ENCODE results near the gene DMWD. TPM values are rescaled to one million over a fixed set of nuclear protein-coding genes. Genes with fewer than 3 reads are reported as not detected.

Gene DMWD
- total and polyA plus RNA-seq, 2 of the 13 experiments (the other 11 are each of a cell fraction or from before 2014, with no cell fraction given), result 10.3 to 14.9 TPM

DNA sequence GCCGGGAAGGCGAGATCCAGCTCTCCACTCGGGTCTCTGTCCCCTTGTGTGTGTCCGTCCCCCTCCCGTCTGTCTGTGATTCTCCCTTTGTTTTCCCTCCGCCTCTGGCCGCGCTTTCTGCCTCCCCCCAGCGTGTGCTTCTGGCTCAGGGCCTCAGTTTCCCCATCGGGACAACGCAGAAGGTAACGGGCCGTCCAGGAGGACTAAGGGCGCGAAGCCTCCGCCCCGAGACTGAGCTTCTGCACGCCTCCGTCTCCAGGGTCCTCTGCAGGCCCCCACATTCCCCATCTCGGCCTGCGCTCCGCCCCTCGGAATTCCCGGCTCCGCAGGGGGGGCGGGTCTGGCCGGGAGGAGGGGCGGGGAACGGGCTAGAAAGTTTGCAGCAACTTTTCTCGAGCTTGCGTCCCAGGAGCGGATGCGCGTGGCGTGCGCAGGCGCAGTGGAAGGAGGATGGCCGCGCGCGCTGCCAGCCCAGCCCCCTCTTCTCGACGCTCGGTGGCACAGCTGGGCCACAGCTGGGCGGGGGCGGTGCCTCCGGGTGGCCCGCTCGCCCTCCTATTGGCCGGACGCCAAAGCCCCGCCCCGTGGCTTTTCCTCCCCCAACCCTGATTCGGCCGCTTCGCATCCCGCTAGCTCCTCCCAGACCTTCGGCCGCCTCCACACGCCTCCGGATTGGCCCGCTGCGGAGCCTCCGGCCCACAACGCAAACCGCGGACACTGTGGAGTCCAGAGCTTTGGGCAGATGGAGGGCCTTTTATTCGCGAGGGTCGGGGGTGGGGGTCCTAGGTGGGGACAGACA lies 23.5 kb downstream of the DMWD start, which contains the start of gene SIX5:
Gene SIX5, minus strand, starts transcription at position 269 of the 799 bp plus-strand sequence. CDS start 408 bp downstream, outside the sequence.
- Histone ChIP-seq H4K20me1 (ENCODE audit: insufficient read depth, low read length) (no peaks in the 10 kb centered on the region), H3K27ac (ENCODE audit: extremely low read length, insufficient read depth, low read length) (peak within 1 kb of the TSS; percentile 91), H3K9ac (ENCODE audit: insufficient read depth, low read depth, low read length) (peak within 1 kb of the TSS; percentile 91), H3K79me2 (ENCODE audit: insufficient read depth, low read length) (peaks cover 3% of the 10 kb centered on the region), H3K9me3 (ENCODE audit: low read length) (no peaks in the 10 kb centered on the region), H2AFZ (ENCODE audit: low read length) (no peak within 1 kb of the TSS), H3K4me1 (ENCODE audit: insufficient read depth, low read length) (peaks cover 16% of the 10 kb centered on the region), H3K4me3 (replicated peaks in 1 of 3; ENCODE audit: insufficient read depth in 1 of 3, low read depth in 2 of 3, low read length in 3 of 3) (peak within 1 kb of the TSS; percentile 75 to 87 (median 76)), H3K27me3 (ENCODE audit: control insufficient read depth in 1 of 2, insufficient read depth in 2 of 2, low read length in 2 of 2) (no peaks in the 10 kb centered on the region), H3K4me2 (ENCODE audit: low read depth, low read length) (peak within 1 kb of the TSS; percentile 99), H3K36me3 (replicated peaks in 1 of 2; ENCODE audit: control insufficient read depth in 1 of 2, insufficient read depth in 2 of 2, low read length in 2 of 2) (no peaks in the 10 kb centered on the region)
- in situ Hi-C loops (cut with HindIII; ENCODE audit: extremely low pct_ligation_motif_present, low pct_unique_long_range_greater_than_20kb), result no loop called here
- peak; percentile 68 for ATAC-seq
- CTCF ChIA-PET (ENCODE audit: low intra/inter-chr PET ratio, low total read pairs), result interaction anchor here (1.2 to 2.4 kb wide), 2 partner anchors 10 to 30 kb away, joined by 3 to 17 read pairs; no protein-coding TSS in a partner anchor
- peak; percentile 95 for DNase-seq (ENCODE audit: low spot score)
- POLR2A ChIA-PET, result interaction anchor here (0.6 to 4.7 kb wide), 35 partner anchors 8 to 833 kb away, joined by 3 to 94 read pairs (median 6); partner anchors contain the start of genes DMPK, DMWD, FBXO46 and FOXA3
- intact Hi-C loops (cut with micrococcal nuclease; ENCODE audit: unreplicated experiment), result loop anchor here (2.0 to 5.0 kb wide), 2 partner anchors 37 to 76 kb away; partner anchors contain the start of genes FBXO46, MEIOSIN and QPCTL
- 0% methylated on average over 22 of the region's 70 CpGs for WGBS (ENCODE audit: low lambda C conversion rate)
- peak; percentile 70 for FAIRE-seq
- no TSS peak for BruUV-seq (replicated peaks)
- TF ChIP-seq SRY (CRISPR knock-in tag; IDR thresholded peaks at IDR 0.05), result no peak
- TF ChIP-seq, protein P1, sequence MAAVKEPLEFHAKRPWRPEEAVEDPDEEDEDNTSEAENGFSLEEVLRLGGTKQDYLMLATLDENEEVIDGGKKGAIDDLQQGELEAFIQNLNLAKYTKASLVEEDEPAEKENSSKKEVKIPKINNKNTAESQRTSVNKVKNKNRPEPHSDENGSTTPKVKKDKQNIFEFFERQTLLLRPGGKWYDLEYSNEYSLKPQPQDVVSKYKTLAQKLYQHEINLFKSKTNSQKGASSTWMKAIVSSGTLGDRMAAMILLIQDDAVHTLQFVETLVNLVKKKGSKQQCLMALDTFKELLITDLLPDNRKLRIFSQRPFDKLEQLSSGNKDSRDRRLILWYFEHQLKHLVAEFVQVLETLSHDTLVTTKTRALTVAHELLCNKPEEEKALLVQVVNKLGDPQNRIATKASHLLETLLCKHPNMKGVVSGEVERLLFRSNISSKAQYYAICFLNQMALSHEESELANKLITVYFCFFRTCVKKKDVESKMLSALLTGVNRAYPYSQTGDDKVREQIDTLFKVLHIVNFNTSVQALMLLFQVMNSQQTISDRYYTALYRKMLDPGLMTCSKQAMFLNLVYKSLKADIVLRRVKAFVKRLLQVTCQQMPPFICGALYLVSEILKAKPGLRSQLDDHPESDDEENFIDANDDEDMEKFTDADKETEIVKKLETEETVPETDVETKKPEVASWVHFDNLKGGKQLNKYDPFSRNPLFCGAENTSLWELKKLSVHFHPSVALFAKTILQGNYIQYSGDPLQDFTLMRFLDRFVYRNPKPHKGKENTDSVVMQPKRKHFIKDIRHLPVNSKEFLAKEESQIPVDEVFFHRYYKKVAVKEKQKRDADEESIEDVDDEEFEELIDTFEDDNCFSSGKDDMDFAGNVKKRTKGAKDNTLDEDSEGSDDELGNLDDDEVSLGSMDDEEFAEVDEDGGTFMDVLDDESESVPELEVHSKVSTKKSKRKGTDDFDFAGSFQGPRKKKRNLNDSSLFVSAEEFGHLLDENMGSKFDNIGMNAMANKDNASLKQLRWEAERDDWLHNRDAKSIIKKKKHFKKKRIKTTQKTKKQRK (IDR thresholded peaks at IDR 0.05; ENCODE audit: low read length), result no peak
- no peak for TF ChIP-seq ZKSCAN5 (CRISPR knock-in tag; IDR thresholded peaks at IDR 0.05)
- no peak for TF ChIP-seq SMAD9 (CRISPR knock-in tag; IDR thresholded peaks at IDR 0.05)
- TF ChIP-seq CBX5 (CRISPR knock-in tag; IDR thresholded peaks at IDR 0.05; ENCODE audit: borderline replicate concordance), result peak; percentile 25; the same call in 1 of the 2 replicates
- TF ChIP-seq ZNF850 (CRISPR knock-in tag; conservative IDR thresholded peaks at IDR 0.05), result no peak
- TF ChIP-seq KAT8 (CRISPR knock-in tag; IDR thresholded peaks at IDR 0.05), result peak; percentile 70
- 0 out of 2 replicates have a peak, but pooled peaks have one; percentile 41 for TF ChIP-seq NRL (CRISPR knock-in tag; IDR thresholded peaks at IDR 0.05; ENCODE audit: borderline replicate concordance)
- peak; percentile 63; the same call in 1 of the 2 replicates for TF ChIP-seq ZNF558 (CRISPR knock-in tag; IDR thresholded peaks at IDR 0.05; ENCODE audit: borderline replicate concordance)
- no peak for TF ChIP-seq ZNF512B (CRISPR knock-in tag; IDR thresholded peaks at IDR 0.05; ENCODE audit: borderline replicate concordance)
- TF ChIP-seq ZBTB7B (CRISPR knock-in tag; IDR thresholded peaks at IDR 0.05), result peak; percentile 71; the same call in 1 of the 2 replicates
- no peak for TF ChIP-seq SIN3B (IDR thresholded peaks at IDR 0.05; ENCODE audit: low read length)
- TF ChIP-seq CREM (IDR thresholded peaks at IDR 0.05), result no peak
- no peak for TF ChIP-seq CREM (CRISPR knock-in tag; IDR thresholded peaks at IDR 0.05)
- peak; percentile 74 for TF ChIP-seq SKIL (CRISPR knock-in tag; IDR thresholded peaks at IDR 0.05; ENCODE audit: borderline replicate concordance)
- peak; percentile 94 for TF ChIP-seq POLR2AphosphoS5 (IDR thresholded peaks at IDR 0.05; ENCODE audit: low read depth, low read length)
